CD4-positive, alpha-beta T cell treated with Interleukin-2 at 100 ng/mL for 4 hours (primary cell): ENCODE measurements around the gene FKTN.

Experiments
- DNase-seq: peaks from one replicate; pipeline ENCODE4 v3.0.0-alpha.2; 2020; ENCODE audit warnings: low spot score

Gene FKTN

GRCh38 chr9:105678781-105679180, 120.8 kb downstream of the FKTN start:
- DNase-seq, result no peak

GRCh38 chr9:105679257-105680022, 121.5 kb downstream of the FKTN start:
- no peak for DNase-seq

DNA sequence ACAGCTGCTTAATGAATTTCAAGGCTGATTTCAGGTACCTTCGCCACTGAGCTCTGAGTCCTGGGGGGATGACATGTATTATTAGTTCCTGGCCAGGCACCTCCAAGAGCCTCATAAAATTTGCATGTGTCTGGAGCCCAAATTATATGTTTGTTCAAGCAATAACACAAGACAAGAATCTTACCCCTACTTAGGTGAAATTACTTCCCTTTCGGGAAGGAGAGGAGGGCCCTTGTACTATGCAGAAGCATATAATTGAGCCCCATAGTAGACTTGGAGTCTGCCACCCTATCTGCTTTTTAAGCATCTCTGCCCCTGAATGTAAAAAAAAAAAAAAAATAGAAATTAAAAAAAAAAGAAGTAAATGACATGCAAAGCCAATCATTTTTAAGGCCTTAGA, 123.4 kb downstream of the FKTN start:
- DNase-seq, result no peak

GRCh38 chr9:105681724-105682123, 123.8 kb downstream of the FKTN start:
- no peak for DNase-seq

- DNase-seq, result no peak
These were observed 125.9 kb downstream of the FKTN start for GRCh38 chr9:105683688-105684275.

GRCh38 chr9:105686936-105687335, 129.0 kb downstream of the FKTN start:
- no peak for DNase-seq
